Brain pericyte (primary cell): Measurements from ENCODE around the gene COX7C.
A peak's percentile ranks its signal among the peaks of the same experiment; 100 is the strongest.
"Not testable (repeated sequence)": the region's sequence is repeated elsewhere in the genome, so short reads cannot be mapped to it uniquely, and the experiment has no call there.

ENCODE experiments used
- DNase-seq: peaks from one replicate; pipeline ENCODE4 v3.0.0-alpha.2; 2012; ENCODE audit warnings: low read depth, low spot score

Gene COX7C, protein sequence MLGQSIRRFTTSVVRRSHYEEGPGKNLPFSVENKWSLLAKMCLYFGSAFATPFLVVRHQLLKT

DNA sequence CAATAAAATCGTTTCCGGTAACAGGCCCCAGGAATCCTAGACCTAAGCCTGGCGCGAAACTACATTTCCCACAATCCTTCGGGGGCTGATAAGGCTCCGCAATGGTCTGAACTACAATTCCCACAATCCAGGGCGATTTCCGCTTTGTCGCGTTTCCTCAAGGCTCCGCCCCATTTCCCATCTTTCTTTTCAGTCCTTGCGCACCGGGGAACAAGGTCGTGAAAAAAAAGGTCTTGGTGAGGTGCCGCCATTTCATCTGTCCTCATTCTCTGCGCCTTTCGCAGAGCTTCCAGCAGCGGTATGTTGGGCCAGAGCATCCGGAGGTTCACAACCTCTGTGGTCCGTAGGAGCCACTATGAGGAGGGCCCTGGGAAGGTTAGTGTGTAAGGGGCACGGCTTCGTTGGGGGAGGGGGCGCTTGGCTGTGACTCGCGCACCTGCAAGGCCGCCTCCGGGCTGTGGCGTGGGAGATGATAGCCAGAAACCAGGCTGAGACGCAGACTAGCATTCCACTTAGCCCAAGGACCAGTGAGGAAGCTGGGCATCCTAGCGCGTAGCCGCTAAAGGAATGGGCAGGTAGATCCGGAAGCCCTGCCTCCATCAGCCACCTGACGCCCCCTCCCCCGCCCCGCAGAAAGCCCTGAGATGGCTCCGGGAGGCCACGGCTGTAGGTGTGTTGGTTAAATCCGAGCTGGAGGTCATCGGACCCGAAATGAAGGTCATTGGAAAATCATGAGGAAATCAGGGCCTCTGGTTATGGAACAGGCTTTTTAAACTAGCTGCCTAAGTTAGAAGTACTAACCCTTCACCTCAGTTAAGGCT is at the start of gene COX7C:
Gene COX7C (plus strand): TSS at position 186 of the 821 bp plus-strand sequence. CDS start 115 bp downstream, at position 301.
- peak; percentile 84 for DNase-seq

DNA sequence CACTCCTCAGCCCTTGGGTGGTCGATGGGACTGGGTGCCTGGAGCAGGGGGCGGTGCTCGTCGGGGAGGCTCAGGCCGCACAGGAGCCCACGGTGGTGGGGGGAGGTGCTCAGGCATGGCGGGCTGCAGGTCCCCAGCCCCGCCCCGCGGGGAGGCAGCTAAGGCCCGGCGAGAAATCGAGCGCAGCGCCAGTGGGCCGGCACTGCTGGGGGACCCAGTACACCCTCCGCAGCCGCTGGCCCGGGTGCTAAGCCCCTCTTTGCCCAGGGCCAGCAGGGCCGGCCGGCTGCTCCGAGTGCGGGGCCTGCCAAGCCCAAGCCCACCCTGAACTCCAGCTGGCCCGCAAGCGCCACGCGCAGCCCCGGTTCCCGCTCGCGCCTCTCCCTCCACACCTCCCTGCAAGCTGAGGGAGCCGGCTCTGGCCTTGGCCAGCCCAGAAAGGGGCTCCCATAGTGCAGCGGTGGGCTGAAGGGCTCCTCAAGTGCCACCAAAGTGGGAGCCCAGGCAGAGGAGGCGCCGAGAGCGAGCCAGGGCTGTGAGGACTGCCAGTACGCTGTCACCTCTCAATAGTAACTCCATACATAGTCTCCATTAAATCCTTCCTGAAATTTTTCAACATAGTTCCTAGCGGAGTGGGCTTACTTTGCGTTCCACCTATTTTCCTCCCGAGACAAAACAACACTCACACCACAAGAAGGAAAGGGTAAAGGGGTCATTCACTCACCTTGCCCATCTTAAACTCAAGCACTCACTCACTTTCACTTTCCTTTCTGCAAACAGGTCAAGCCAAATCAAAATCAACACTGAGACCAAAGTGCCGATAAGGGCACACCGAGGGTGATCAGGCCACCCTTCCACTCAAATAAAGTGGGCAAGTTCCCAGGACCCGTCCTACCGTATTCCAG is 48.0 kb upstream of the COX7C start:
- not testable (repeated sequence) for DNase-seq

DNA sequence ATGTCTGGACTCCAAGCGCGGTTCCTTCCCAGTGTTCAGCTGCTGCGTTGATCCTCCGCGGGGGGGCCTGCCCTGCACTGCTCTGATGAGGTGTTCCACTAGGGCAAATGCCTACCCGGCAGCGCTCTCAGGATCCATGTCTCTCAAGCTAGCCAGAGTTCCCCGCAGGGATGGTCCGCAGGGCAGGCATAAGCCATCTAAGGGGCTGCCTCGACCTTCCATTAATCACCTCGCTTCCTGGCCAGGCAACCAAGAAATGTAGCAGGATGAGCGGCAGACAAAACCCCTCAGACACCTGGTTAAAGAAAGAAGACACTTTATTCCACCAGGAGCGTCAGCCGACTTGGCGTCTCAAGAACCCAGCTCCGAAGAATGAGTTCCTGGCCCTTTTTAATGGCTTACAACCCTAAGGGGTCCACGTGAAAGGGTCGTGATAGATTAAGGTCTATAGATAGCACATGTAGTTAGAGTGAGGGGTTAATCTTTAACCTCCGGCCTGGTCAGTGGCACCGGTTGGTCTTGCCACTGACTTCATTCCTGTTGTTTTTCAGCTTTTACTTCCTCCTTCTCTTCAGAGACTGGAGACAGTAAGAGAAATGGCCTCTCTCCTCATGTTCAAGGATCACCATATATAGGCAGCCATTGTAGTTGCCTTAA is 47.2 kb upstream of the COX7C start:
- DNase-seq, result no peak

DNA sequence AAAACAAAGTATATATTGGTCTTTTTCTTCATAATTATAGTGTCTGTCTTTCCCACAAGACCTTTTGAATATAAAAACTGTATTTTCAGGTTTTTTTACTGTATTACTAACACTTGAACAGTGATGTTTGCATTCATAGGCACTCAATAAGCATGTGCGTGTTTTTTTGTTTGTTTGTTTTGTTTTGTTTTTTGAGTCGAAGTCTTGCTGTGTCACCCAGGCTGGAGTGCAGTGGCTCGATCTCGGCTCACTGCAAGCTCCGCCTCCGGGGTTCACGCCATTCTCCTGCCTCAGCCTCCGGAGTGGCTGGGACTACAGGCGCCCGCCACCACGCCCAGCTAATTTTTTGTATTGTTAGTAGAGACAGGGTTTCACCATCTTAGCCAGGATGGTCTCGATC is 46.6 kb upstream of the COX7C start:
- not testable (repeated sequence) for DNase-seq

DNA sequence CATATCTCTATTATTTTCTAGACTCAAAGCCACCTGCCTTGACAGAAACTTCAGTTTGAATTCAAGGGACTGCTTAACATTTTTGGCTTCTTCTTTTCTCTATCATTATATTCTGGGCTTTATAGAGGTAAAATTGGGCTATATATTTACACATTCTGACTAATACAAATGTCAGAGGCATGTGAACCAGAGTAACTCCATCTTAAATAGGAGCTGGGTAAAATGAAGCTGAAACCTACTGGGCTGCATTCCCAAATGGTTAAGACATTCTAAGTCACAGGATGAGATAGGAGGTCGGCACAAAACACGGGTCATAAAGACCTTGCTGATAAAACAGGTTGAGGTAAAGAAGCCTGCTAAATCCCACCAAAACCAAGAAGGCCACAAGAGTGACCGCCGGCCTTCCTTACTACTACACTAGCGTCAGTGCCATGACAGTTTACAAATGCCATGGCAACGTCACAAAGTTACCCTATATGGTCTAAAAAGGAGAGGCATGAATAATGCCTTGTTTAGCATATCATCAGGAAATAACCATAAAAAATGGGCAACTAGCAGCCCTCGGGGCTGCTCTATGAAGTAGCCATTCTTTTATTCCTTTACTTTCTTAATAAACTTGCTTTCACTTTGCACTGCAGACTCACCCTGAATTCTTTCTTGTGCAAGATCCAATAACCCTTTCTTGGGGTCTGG is 44.8 kb upstream of the COX7C start:
- DNase-seq, result no peak

DNA sequence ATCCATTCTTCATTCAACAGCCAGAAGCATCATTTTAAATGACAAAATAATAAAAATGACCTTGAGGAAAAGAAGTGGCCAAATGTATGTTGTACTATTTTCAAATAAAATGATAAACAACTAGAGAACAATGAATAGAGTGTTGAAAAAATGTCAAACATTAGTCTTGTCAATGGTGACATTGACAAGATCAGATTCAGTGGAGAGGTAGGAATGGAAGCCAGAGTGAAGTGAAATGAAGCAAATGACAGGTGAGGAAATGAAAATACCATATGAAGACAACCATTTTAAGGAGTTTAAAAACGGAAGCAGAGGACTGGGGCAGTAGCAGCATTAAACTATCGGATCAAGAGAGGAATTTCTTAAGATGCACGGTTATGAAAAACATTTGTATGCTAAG is 38.2 kb upstream of the COX7C start:
- no peak for DNase-seq

DNA sequence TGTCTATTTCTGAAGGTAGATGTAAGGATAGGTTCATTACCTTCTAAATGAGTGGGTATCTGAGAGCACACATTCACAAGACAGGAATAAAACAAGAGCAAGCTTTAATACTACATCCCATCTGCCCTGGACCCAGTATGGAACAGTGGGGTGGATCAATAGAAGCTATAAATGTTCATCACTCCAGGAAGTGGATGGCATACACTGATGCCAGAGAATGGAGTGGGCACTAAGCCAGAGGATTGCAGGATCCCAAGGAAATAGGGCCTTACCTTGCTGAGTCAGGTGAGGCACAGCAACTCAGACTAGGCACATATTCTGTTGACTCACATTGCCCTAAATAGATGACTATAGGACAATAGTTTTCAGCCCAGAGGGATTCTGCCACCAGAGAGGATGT is 21.3 kb upstream of the COX7C start:
- no peak for DNase-seq

DNA sequence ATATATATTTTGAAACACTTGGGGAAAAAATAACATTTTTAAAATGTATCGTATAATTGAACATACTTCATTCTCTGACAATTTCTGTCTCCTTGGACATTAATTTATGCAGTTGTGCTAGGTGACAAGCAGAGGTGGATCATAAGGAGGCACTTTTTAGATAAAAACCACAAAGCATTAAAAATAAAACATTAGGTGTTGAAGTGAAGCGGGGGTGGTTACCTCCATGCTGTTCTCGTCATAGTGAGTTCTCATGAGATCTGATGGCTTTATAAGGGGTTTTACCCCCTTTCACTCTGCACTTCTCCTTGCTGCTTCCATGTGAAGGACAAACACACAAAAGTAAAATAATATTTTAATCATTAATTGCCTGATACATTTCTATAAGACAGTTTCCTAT is 11.9 kb upstream of the COX7C start:
- DNase-seq, result no peak

DNA sequence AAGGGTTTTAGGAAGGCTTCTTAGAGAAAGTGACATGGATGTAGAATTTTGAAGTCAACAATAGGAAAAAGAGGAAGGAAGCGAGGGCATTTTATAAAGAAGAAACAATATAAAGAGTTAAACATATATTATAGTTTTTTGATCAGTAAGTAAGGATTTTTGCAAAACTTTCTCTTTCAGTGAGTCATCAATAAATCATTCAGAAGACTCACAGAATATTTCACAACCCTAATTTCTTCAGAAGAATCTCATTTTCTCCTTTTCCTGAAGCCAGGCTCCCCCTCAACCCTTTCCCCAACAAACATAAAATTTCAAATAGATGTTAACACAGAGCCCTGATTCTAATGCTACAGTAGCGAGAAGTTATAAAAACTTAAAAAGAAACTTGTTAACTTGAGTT is 4.3 kb upstream of the COX7C start:
- no peak for DNase-seq

DNA sequence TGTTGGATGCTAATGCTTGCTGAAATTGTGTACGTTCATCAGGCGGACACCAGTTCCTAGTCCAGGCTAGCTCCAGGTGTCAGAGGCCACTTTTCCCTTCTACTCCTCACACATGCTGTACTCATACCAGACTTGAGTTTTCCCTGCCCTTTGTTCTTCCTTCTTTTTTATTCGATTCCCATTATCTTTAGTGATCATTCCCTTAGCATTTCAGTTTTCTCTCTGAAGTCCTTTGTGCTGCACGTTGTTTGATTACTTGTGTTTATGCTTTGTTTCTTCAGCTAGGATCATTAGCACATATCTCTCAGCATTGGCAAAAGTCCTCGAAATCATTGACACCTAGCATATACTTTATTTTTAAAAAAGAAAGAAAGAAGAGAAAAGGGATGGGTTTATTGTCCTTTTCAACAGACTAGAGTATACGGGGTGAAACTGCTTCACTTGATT is 409 bp upstream of the COX7C start:
- no peak for DNase-seq

DNA sequence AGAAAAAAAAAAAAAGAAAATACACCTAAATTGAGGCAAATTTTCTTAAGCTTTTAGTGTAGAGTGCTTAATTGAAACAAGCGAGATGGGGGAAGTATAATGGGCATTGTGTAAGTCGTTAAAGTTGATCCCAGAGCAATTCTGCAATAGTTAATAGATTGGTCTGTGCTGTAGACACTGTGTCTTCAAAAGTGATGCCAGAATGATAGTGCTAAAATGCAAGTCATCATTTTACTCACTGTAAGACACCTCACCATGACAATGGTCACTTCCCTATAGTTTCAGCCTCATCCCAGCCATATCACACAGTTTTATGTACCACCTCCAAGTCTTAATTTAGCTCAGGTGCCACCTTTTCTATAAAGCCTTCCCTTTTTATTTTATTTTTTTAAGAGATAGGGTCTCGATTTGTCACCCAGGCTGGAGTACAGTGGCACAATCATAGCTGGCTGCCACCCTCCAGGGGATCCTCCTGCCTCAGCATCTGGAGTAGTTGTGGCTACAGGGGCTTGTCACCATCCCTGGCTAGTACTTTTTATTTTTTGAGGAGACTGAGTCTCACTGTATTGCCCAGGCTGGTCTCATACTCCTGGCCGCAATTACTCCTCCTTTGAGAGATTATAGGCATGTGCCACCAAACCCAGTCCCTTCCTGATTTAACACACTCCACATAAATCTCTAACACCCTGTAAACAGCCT is 6.2 kb downstream of the COX7C start:
- DNase-seq, result no peak

DNA sequence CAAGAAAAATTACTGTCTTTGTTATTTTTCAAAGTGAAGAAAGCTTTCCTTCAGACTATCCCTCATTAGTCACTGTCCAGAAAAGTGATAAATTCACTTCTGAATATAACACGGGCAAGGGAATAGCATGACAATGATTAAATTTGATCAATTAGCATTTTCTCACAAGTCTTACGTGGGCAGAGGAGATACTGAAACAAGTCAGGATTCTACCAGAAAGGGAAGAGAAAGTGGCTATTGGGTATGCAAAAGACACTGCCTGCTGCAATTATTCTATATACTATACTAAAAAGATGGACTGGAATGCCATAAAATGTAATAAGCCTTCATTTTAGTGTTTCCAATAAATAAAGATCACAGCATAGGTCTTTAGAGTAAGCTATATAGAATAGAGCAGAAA is 7.4 kb downstream of the COX7C start:
- no peak for DNase-seq

DNA sequence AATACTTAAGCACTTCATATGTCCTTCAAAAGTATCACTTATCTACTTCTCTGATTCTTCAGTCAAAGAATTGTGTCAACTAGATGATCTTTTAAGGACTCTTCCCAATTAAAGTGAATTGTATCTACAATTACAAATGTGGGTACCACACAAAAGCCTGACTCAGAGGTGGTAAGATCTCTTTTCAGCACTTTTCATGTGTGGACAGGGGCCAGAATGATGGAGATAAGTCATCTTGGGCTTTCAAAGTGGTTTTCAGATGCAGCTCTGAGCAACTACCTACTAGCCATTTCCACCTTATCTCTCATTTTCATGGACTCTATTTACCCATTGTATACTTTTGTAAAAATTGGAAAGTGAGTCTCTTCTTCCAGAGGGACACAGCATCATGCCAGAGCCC is 8.4 kb downstream of the COX7C start:
- DNase-seq, result no peak

DNA sequence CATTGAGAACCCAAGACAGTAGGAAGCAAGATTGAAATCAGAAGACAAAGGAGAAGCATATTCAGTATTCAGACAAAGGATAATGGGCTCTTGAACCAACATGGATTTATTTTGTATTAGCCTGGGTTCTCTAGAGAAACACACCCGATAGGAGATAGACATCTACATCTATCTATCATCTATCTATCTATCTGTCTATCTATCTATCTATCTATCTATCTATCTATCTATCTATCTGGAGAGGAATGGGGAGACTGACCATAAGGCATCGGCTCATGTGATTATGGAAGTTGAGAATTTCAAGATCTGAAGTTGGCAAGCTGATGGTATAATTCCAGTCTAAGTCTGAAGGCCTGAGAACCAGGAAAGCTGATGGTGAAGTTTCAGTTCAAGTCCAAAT is 13.4 kb downstream of the COX7C start:
- DNase-seq, result no peak

DNA sequence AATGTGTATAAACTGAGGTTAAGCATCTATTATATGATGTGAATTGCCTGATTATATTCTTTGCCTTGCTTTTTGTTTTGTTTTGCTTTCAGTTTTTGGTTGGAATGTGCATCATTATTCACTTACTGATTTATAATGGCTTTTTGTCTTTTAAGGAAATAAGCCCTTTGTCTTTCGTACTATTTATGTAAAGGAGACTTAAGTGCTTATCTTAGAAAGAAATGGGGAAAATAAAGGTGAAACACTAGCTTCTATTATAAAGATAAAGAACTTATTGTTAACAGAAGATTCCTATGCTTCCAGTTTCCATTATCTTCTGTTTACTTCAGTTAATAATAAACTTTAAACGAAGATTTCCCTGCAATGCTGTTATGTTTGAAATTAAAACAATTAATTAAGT is 23.3 kb downstream of the COX7C start:
- DNase-seq, result no peak

DNA sequence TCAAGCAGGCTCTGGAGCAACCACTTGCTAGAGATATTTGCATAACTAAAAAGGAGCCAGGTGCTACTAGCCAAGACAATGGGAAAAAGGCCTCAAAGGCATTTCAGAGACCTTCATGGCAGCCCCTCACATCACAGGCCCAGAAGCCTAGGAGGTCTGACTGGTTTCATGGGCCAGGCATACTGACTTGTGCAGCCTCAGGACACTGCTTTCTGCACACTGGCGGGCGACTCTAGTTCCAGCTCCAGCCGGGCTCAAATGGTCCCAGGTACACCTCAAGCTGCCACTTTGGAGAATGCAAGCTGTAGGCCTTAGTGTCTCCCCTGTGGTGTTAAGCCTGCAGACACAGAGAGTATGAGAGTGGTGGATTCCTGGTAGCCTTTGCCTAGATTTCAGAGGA is 27.1 kb downstream of the COX7C start:
- no peak for DNase-seq

DNA sequence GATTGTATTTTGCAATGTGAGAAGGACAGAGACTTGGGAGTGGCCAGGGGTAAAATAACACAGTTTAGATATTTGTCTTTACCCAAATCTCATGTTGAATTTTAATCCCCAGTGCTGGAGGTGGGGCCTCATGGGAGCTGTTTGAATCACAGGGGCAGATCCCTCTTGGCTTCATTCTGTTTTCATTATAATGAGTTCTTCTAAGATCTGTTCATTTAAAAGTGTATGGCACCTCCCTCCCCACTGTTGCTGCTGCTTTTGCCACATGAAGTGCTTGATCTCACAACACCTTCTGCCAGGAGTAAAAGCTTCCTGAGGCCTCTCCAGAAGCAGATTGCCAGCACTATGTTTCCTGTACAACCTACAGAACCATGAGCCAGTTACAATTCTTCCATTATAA is 28.1 kb downstream of the COX7C start:
- no peak for DNase-seq

DNA sequence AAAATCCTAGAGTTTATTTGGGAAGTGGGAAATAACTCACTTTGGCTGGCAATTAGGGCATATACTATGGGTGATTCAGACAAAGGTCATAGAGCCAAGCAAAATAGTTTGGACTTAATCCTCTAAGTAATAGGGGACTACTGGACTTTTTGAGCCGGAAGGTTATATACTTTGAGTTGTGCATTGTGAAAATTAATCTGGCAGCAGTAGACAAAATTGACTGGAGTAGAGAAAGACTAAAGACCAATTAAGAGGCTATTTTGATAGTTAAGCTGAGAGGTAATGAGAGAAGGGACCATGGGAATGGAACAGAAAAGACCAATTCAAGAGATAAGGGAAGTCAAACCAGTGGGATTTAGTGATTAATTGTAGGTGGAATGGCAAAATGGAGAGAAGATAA is 28.9 kb downstream of the COX7C start:
- no peak for DNase-seq

DNA sequence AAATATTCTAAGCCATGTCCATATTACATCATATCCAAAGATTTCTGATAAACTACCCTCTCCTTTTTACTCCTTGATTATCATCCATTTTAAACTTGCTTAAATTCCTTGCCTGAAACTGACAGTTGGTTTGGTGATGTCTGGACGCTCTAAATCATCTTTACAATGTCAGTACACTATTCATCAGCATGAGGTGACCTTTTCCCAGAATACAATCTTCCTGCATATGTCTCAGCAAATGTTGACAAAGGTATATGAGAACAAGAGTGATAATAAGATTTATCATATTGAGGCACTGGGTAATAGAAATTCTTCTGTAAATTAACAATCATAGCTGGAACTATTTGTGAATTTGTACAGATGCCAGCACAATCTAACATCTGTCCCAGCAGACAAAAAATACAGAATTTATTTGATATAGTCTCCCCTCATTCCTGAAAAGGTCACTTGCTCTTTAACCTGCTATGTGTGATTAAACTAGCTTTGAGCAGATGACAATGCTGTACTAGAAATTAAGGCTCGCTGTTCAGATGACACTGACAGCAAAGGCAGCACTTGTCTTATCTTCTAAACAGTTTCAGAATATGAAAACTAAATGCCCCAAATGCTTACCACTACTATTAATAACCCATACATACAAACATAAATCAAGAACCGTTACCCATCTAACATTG is 32.2 kb downstream of the COX7C start:
- DNase-seq, result no peak

DNA sequence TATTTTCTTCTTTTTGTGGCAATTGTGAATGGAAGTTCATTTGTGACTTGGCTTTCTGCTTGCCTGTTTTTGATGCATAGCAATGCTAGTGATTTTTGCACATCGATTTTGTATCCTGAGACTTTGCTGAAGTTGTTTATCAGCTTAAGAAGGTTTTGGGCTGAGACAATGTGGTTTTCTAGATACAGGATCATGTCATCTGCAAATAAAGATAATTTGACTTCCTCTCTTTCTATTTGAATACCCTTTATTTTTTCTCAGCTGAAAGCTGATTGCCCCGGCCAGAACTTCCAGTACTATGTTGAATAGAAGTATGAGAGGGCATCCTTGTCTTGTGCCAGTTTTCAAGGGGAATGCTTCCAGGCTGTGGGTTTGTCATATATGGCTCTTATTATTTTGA is 43.0 kb downstream of the COX7C start:
- DNase-seq, result not testable (repeated sequence)
